DND-41 (cell line): ENCODE results near the gene DDX20.

ENCODE experiments used
- ATAC-seq: fragments of 200-7000 bp; cut with Tn5 transposase; 3 replicates; pipeline ENCODE4 v1.9.1; 2021; ENCODE audit warnings: low read depth; ENCODE audit not compliant: insufficient read depth
- DNase-seq: peaks from one replicate; pipeline ENCODE4 v3.0.0-alpha.2; 2020
- H2AFZ ChIP-seq: 2 replicates; pipeline ENCODE4 v1.6.0; 2012; ENCODE audit warnings: low read depth, low read length
- H3K27ac ChIP-seq: 2 replicates; pipeline ENCODE4 v1.5.1; 2012; ENCODE audit warnings: low read length, inconsistent platforms
- H3K27me3 ChIP-seq: fragments of 200-600 bp; sonication (generic); 2 replicates; pipeline ENCODE4 v1.6.0; 2012; ENCODE audit warnings: low read length, mild to moderate bottlenecking, inconsistent platforms; ENCODE audit not compliant: insufficient read depth, poor library complexity
- H3K36me3 ChIP-seq: 2 replicates; pipeline ENCODE4 v1.5.1; 2012; ENCODE audit warnings: low read length, inconsistent platforms; ENCODE audit not compliant: insufficient read depth
- H3K4me1 ChIP-seq: 2 replicates; pipeline ENCODE4 v1.5.1; 2012; ENCODE audit warnings: mild to moderate bottlenecking, low read length; ENCODE audit not compliant: insufficient read depth
- H3K4me2 ChIP-seq: 2 replicates; pipeline ENCODE4 v1.6.0; 2012; ENCODE audit warnings: mild to moderate bottlenecking, moderate library complexity, low read length, inconsistent platforms; ENCODE audit not compliant: insufficient read depth
- H3K4me3 ChIP-seq, 2 experiments: fragments of 200-600 bp in 1 of 2; shearing (Covaris generic) in 1 of 2; 2 replicates each; pipeline ENCODE4 v1.5.1; 2012 to 2016; ENCODE audit warnings: inconsistent platforms in 2 of 2, low read length in 2 of 2, mild to moderate bottlenecking in 2 of 2, low read depth in 1 of 2, moderate library complexity in 1 of 2
- H3K79me2 ChIP-seq: 2 replicates; pipeline ENCODE4 v1.6.0; 2012; ENCODE audit warnings: low read length, inconsistent platforms; ENCODE audit not compliant: insufficient read depth
- H3K9ac ChIP-seq: 2 replicates; pipeline ENCODE4 v1.6.0; 2012; ENCODE audit warnings: low read depth, mild to moderate bottlenecking, inconsistent platforms, low read length, moderate library complexity
- H3K9me3 ChIP-seq: 2 replicates; pipeline ENCODE4 v1.5.1; 2012; ENCODE audit warnings: low read length, moderate library complexity, mild to moderate bottlenecking, inconsistent platforms; ENCODE audit not compliant: insufficient read depth, severe bottlenecking
- H4K20me1 ChIP-seq: 2 replicates; pipeline ENCODE4 v1.6.0; 2012; ENCODE audit warnings: low read length; ENCODE audit not compliant: insufficient read depth
- EZH2 ChIP-seq: IDR thresholded peaks from 3 replicates; pipeline ENCODE4 v1.6.1; 2012; ENCODE audit warnings: borderline replicate concordance, low read depth, mild to moderate bottlenecking, moderate library complexity, low read length, inconsistent platforms; ENCODE audit not compliant: severe bottlenecking
- TF ChIP-seq, protein P1 (sequence below): IDR thresholded peaks from 2 replicates; pipeline ENCODE4 v1.5.1; 2012; ENCODE audit warnings: borderline replicate concordance, low read length, moderate library complexity, mild to moderate bottlenecking; ENCODE audit not compliant: poor library complexity, severe bottlenecking; ENCODE audit errors: extremely low read depth

The DDX20 gene

DNA sequence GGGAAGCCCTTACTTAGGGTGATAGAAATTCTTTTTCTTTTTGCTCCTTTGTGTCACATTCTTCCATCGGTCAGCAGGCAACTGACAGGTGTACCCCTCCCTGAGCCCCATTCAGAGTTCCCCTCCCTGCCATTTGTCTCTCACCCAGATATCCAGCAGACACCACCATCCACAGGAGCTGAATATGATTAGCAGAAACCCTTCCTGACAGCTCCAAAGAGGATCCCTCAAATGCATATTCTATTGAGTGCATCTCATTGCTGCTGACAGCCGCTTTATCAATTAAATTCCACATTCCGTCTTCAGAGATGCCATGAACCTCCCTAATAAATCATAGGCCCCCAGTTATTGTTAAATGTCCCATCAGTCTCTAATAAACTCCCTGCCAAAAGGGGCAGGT is 6.1 kb upstream of the DDX20 start:
- Histone ChIP-seq H3K9ac (no peak overlapping the region), H4K20me1 (no peaks in the 10 kb centered on the region), H3K4me1 (peaks cover 8% of the 10 kb centered on the region), H3K27ac (no peak overlapping the region), H3K27me3 (no peaks in the 10 kb centered on the region), H3K9me3 (no peaks in the 10 kb centered on the region), H3K4me2 (no peak overlapping the region), H2AFZ (no peak overlapping the region), H3K79me2 (peaks cover 2% of the 10 kb centered on the region), H3K36me3 (no peaks in the 10 kb centered on the region), H3K4me3 (no peak overlapping the region)
- DNase-seq, result no peak
- no peak for ATAC-seq
- no peak for TF ChIP-seq EZH2
- TF ChIP-seq, protein P1, sequence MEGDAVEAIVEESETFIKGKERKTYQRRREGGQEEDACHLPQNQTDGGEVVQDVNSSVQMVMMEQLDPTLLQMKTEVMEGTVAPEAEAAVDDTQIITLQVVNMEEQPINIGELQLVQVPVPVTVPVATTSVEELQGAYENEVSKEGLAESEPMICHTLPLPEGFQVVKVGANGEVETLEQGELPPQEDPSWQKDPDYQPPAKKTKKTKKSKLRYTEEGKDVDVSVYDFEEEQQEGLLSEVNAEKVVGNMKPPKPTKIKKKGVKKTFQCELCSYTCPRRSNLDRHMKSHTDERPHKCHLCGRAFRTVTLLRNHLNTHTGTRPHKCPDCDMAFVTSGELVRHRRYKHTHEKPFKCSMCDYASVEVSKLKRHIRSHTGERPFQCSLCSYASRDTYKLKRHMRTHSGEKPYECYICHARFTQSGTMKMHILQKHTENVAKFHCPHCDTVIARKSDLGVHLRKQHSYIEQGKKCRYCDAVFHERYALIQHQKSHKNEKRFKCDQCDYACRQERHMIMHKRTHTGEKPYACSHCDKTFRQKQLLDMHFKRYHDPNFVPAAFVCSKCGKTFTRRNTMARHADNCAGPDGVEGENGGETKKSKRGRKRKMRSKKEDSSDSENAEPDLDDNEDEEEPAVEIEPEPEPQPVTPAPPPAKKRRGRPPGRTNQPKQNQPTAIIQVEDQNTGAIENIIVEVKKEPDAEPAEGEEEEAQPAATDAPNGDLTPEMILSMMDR, result no peak

DNA sequence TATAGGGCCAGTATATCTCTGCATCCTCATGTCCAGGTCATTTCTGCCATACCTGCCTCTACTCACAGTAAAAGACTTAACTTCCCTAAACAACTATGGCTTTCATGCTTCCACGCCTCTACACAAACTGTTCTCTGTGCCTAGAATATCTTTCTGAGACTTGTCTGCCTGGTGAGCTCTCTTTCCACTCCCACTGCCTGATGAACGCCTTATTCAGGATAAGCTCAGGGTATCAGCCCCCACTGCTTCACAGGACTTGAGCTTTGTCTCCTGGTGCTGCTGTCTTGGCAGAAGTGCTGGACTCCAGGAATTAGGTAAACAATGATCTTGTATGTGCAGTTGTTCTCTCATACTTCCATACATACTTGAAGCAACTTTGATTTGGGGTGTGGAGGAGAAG is 4.8 kb upstream of the DDX20 start:
- DNase-seq (no peak), ATAC-seq (no peak)
- Histone ChIP-seq H3K27ac (no peak overlapping the region), H3K79me2 (peaks cover 12% of the 10 kb centered on the region), H3K4me1 (peaks cover 11% of the 10 kb centered on the region), H4K20me1 (no peaks in the 10 kb centered on the region), H3K9ac (no peak overlapping the region), H2AFZ (no peak overlapping the region), H3K27me3 (no peaks in the 10 kb centered on the region), H3K9me3 (no peaks in the 10 kb centered on the region), H3K4me2 (no peak overlapping the region), H3K4me3 (no peak overlapping the region), H3K36me3 (no peaks in the 10 kb centered on the region)
- TF ChIP-seq, protein P1, result no peak
- TF ChIP-seq EZH2, result no peak

DNA sequence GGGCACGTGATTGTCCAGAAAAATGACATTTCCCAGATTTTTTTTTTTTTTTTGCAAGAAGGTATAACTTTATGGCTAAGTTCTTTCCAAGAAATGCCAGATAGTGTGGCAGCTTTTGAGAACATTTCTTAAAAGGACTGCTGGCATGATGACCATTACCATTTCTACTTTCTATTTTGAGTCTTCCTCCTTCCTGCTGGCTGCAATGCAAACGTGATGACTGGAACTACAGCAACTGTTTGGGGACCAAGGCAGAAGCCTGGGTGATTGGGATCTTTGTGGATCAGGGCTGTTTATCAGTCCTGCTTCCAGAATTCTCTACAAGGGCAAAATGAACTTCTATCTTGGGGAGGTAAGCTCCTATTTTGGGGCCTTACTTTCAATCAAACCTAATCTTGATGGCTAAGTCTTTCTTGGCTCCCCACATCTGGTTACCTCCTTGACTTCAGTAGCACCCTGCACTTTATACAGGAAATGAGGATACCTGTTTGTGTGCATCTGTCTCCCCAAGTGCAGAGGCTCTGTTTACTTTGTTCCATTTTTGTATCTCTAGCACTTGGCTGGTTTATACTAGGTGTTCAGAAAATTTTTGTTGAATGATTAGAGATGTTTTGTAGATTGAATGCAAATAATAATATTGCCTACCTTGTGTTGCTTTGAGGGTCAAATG is 3.7 kb upstream of the DDX20 start:
- ATAC-seq (no peak), DNase-seq (no peak)
- Histone ChIP-seq H3K4me1 (peaks cover 18% of the 10 kb centered on the region), H2AFZ (no peak overlapping the region), H4K20me1 (peaks cover 8% of the 10 kb centered on the region; the same call in 1 of the 2 replicates), H3K9me3 (no peaks in the 10 kb centered on the region), H3K27ac (no peak overlapping the region), H3K9ac (no peak overlapping the region), H3K36me3 (peaks cover 4% of the 10 kb centered on the region), H3K27me3 (no peaks in the 10 kb centered on the region), H3K4me2 (no peak overlapping the region), H3K4me3 (no peak overlapping the region), H3K79me2 (peaks cover 24% of the 10 kb centered on the region)
- TF ChIP-seq, protein P1, result no peak
- TF ChIP-seq EZH2, result no peak
